MM.1S (cell line): ENCODE results near the gene DAP.

Experiments
- DNase-seq: peaks from one replicate; pipeline ENCODE4 v3.0.0-alpha.2; 2015
- H2AFZ ChIP-seq: fragments of 300-600 bp; sonication (generic); 2 replicates; pipeline ENCODE4 v1.6.0; 2016; ENCODE audit warnings: antibody characterized with exemption, low read length
- H3F3A ChIP-seq: fragments of 300-600 bp; sonication (generic); 2 replicates; pipeline ENCODE4 v1.6.1; 2016; ENCODE audit warnings: mild to moderate bottlenecking, antibody characterized with exemption, low read length, moderate library complexity, mixed read lengths; ENCODE audit not compliant: insufficient read depth
- H3K27ac ChIP-seq: fragments of 300-600 bp; sonication (generic); 2 replicates; pipeline ENCODE4 v1.5.1; 2016; ENCODE audit warnings: mild to moderate bottlenecking, low read length
- H3K27me3 ChIP-seq: fragments of 300-600 bp; sonication (generic); replicated peaks from 2 replicates; pipeline ENCODE4 v1.6.0; 2016; ENCODE audit warnings: low read length; ENCODE audit not compliant: insufficient read depth
- H3K36me3 ChIP-seq: fragments of 300-600 bp; sonication (generic); replicated peaks from 2 replicates; pipeline ENCODE4 v1.6.1; 2016; ENCODE audit warnings: mild to moderate bottlenecking, low read length, mixed read lengths; ENCODE audit not compliant: insufficient read depth
- H3K4me1 ChIP-seq: fragments of 300-600 bp; sonication (generic); 2 replicates; pipeline ENCODE4 v1.6.1; 2016; ENCODE audit warnings: low read length, mixed read lengths
- H3K4me2 ChIP-seq: fragments of 300-600 bp; sonication (generic); 2 replicates; pipeline ENCODE4 v1.6.0; 2016; ENCODE audit warnings: low read depth, low read length
- H3K4me3 ChIP-seq: fragments of 300-600 bp; sonication (generic); 2 replicates; pipeline ENCODE4 v1.5.1; 2016; ENCODE audit warnings: low read length, mixed read lengths
- H3K79me2 ChIP-seq: fragments of 300-600 bp; sonication (generic); 2 replicates; pipeline ENCODE4 v1.6.1; 2016; ENCODE audit warnings: mixed run types, low read length, mixed read lengths
- H3K9ac ChIP-seq: fragments of 300-600 bp; sonication (generic); 2 replicates; pipeline ENCODE4 v1.6.1; 2016; ENCODE audit warnings: low read length, mixed read lengths
- H3K9me2 ChIP-seq: fragments of 300-600 bp; sonication (generic); replicated peaks from 2 replicates; pipeline ENCODE4 v1.6.1; 2016; ENCODE audit warnings: mild to moderate bottlenecking, low read length, mixed read lengths; ENCODE audit not compliant: insufficient read depth
- H3K9me3 ChIP-seq: fragments of 300-600 bp; sonication (generic); replicated peaks from 2 replicates; pipeline ENCODE4 v1.6.1; 2016; ENCODE audit warnings: mild to moderate bottlenecking, low read length, mixed read lengths; ENCODE audit not compliant: insufficient read depth
- H4K20me1 ChIP-seq: fragments of 300-600 bp; sonication (generic); 2 replicates; pipeline ENCODE4 v1.6.1; 2016; ENCODE audit warnings: mild to moderate bottlenecking, low read length, moderate library complexity, mixed read lengths; ENCODE audit not compliant: insufficient read depth
- EZH2 ChIP-seq: fragments of 300-600 bp; sonication (generic); optimal IDR thresholded peaks from 2 replicates; pipeline ENCODE3; 2017; ENCODE audit warnings: low read depth, mild to moderate bottlenecking, antibody characterized with exemption, low read length, mixed read lengths
- EZH2phosphoT487 ChIP-seq: fragments of 300-600 bp; sonication (generic); IDR thresholded peaks from 2 replicates; pipeline ENCODE4 v1.6.1; 2018; ENCODE audit warnings: antibody characterized with exemption, low read length
- TF ChIP-seq, protein P1 (sequence below): fragments of 300-600 bp; sonication (generic); IDR thresholded peaks from 2 replicates; pipeline ENCODE4 v1.5.1; 2016; ENCODE audit warnings: antibody characterized with exemption, low read length, mixed read lengths

The DAP gene

GRCh38 chr5:10681731-10682679 is 79.0 kb downstream of the DAP start:
- no peaks in the 10 kb centered on the region for H3K79me2 ChIP-seq
- no peak overlapping the region for H3K27ac ChIP-seq
- H3K9me3 ChIP-seq = no peaks in the 10 kb centered on the region
- no peak overlapping the region for H3K4me2 ChIP-seq
- H3F3A ChIP-seq = no peaks in the 10 kb centered on the region
- H3K9me2 ChIP-seq = no peaks in the 10 kb centered on the region
- H3K4me3 ChIP-seq = no peak overlapping the region
- H3K36me3 ChIP-seq = no peaks in the 10 kb centered on the region
- H2AFZ ChIP-seq = no peak overlapping the region
- no peaks in the 10 kb centered on the region for H4K20me1 ChIP-seq
- DNase-seq = no peak
- H3K27me3 ChIP-seq = no peaks in the 10 kb centered on the region
- H3K9ac ChIP-seq = no peak overlapping the region
- H3K4me1 ChIP-seq = no peaks in the 10 kb centered on the region
- TF ChIP-seq EZH2 (no peak), EZH2phosphoT487 (no peak)
- TF ChIP-seq, protein P1, sequence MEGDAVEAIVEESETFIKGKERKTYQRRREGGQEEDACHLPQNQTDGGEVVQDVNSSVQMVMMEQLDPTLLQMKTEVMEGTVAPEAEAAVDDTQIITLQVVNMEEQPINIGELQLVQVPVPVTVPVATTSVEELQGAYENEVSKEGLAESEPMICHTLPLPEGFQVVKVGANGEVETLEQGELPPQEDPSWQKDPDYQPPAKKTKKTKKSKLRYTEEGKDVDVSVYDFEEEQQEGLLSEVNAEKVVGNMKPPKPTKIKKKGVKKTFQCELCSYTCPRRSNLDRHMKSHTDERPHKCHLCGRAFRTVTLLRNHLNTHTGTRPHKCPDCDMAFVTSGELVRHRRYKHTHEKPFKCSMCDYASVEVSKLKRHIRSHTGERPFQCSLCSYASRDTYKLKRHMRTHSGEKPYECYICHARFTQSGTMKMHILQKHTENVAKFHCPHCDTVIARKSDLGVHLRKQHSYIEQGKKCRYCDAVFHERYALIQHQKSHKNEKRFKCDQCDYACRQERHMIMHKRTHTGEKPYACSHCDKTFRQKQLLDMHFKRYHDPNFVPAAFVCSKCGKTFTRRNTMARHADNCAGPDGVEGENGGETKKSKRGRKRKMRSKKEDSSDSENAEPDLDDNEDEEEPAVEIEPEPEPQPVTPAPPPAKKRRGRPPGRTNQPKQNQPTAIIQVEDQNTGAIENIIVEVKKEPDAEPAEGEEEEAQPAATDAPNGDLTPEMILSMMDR = no peak

GRCh38 chr5:10680876-10681481 is 80.1 kb downstream of the DAP start:
- Histone ChIP-seq H3K4me1 (no peaks in the 10 kb centered on the region), H4K20me1 (no peaks in the 10 kb centered on the region), H3K9me2 (no peaks in the 10 kb centered on the region), H3K79me2 (no peaks in the 10 kb centered on the region), H2AFZ (no peak overlapping the region), H3F3A (no peaks in the 10 kb centered on the region), H3K4me3 (no peak overlapping the region), H3K27ac (no peak overlapping the region), H3K9me3 (no peaks in the 10 kb centered on the region), H3K4me2 (no peak overlapping the region), H3K36me3 (no peaks in the 10 kb centered on the region), H3K27me3 (no peaks in the 10 kb centered on the region), H3K9ac (no peak overlapping the region)
- no peak for DNase-seq
- no peak for TF ChIP-seq EZH2phosphoT487
- TF ChIP-seq, protein P1 = no peak
- TF ChIP-seq EZH2 = no peak

DNA sequence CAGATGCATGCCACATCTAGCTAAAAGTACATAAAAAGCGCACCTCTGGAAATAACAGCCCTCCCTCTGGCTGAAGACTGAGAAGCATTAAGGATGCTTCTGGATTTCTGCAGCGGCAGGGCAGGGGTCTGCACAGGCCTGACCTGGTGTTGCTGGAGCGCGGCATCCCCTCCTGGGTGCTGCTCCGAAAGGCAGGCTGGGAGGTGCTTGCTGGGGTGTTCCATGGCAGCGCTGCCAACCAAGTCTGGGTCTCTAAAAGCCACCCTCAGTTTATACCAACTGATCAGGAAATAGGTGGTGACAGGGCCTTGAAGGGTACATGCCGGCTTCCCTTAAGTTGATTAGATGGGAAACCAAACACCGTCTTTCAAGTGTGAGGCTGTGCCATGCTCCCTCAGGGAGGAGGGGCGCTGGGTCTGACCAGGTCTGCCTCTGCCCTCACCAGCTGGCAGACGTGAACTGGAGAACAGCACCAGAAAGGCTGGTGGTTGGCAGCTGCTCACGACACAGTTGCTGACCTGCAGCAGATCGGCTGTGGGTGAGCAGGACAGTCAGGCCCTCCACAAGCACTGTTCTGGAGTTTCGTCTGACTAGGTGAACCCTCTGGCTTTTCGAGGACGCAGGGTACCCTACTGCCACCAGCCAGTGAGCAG is 81.6 kb downstream of the DAP start:
- no peak for DNase-seq
- Histone ChIP-seq H3K27me3 (no peaks in the 10 kb centered on the region), H3F3A (no peaks in the 10 kb centered on the region), H3K9ac (no peak overlapping the region), H3K4me3 (no peak overlapping the region), H3K79me2 (no peaks in the 10 kb centered on the region), H4K20me1 (no peaks in the 10 kb centered on the region), H3K9me3 (no peaks in the 10 kb centered on the region), H3K36me3 (no peaks in the 10 kb centered on the region), H3K9me2 (no peaks in the 10 kb centered on the region), H2AFZ (no peak overlapping the region), H3K4me2 (no peak overlapping the region), H3K4me1 (no peaks in the 10 kb centered on the region), H3K27ac (no peak overlapping the region)
- TF ChIP-seq, protein P1 = no peak
- no peak for TF ChIP-seq EZH2phosphoT487
- no peak for TF ChIP-seq EZH2
